H9 (cell line): ENCODE measurements around the gene TYSND1. TPM values are rescaled to one million over a fixed set of nuclear protein-coding genes. Genes with fewer than 3 reads are reported as not detected.

Experiments
- DNase-seq: peaks from one replicate; pipeline ENCODE4 v3.0.0-alpha.2; 2017
- H2AFZ ChIP-seq: one replicate; pipeline ENCODE4 v1.6.1; 2013; ENCODE audit warnings: mild to moderate bottlenecking, low read length, control low read depth, moderate library complexity
- H2AK5ac ChIP-seq: 2 replicates; pipeline ENCODE4 v1.6.1; 2013; ENCODE audit warnings: low read length, control low read depth, mixed read lengths; ENCODE audit not compliant: insufficient read length
- H2BK120ac ChIP-seq: one replicate; pipeline ENCODE4 v1.6.1; 2013; ENCODE audit warnings: low read depth, mild to moderate bottlenecking, low read length, control low read depth, inconsistent platforms; ENCODE audit not compliant: poor library complexity, severe bottlenecking
- H2BK12ac ChIP-seq: 2 replicates; pipeline ENCODE4 v1.6.1; 2013; ENCODE audit warnings: low read length, control low read depth, mixed read lengths, low read depth; ENCODE audit not compliant: insufficient read length
- H2BK15ac ChIP-seq: 2 replicates; pipeline ENCODE4 v1.6.1; 2013; ENCODE audit warnings: low read depth, low read length, control low read depth
- H2BK20ac ChIP-seq: one replicate; pipeline ENCODE4 v1.6.1; 2013; ENCODE audit warnings: low read depth, mild to moderate bottlenecking, low read length, control low read depth, inconsistent platforms; ENCODE audit not compliant: poor library complexity, severe bottlenecking
- H2BK5ac ChIP-seq: 2 replicates; pipeline ENCODE4 v1.6.1; 2013; ENCODE audit warnings: low read length, control low read depth, mixed read lengths; ENCODE audit not compliant: insufficient read length
- H3K14ac ChIP-seq: 2 replicates; pipeline ENCODE4 v1.6.1; 2013; ENCODE audit warnings: low read length, control low read depth; ENCODE audit not compliant: insufficient read depth
- H3K18ac ChIP-seq: 2 replicates; pipeline ENCODE4 v1.6.1; 2013; ENCODE audit warnings: low read depth, mild to moderate bottlenecking, mixed read lengths, low read length, control low read depth; ENCODE audit not compliant: insufficient read length
- H3K23ac ChIP-seq: 2 replicates; pipeline ENCODE4 v1.6.1; 2013; ENCODE audit warnings: low read length, control low read depth, mixed read lengths, low read depth; ENCODE audit not compliant: insufficient read length
- H3K23me2 ChIP-seq: 2 replicates; pipeline ENCODE4 v1.6.1; 2013; ENCODE audit warnings: low read depth, mild to moderate bottlenecking, mixed read lengths, low read length, control low read depth; ENCODE audit not compliant: insufficient read length, poor library complexity, severe bottlenecking
- H3K27ac ChIP-seq: 2 replicates; pipeline ENCODE4 v1.5.1; 2013; ENCODE audit warnings: low read length, control low read depth, mixed read lengths, low read depth; ENCODE audit not compliant: insufficient read length
- H3K27me3 ChIP-seq: 2 replicates; pipeline ENCODE4 v1.6.1; 2013; ENCODE audit warnings: low read length, control low read depth, inconsistent platforms; ENCODE audit not compliant: insufficient read depth
- H3K4ac ChIP-seq: 2 replicates; pipeline ENCODE4 v1.6.1; 2013; ENCODE audit warnings: low read depth, mild to moderate bottlenecking, control low read depth, inconsistent platforms, low read length, moderate library complexity
- H3K4me1 ChIP-seq: 2 replicates; pipeline ENCODE4 v1.6.1; 2013; ENCODE audit warnings: low read length, control low read depth, inconsistent platforms; ENCODE audit not compliant: insufficient read depth
- H3K4me2 ChIP-seq: 2 replicates; pipeline ENCODE4 v1.6.1; 2013; ENCODE audit warnings: low read length, control low read depth, mixed read lengths; ENCODE audit not compliant: insufficient read length, insufficient read depth
- H3K56ac ChIP-seq: 2 replicates; pipeline ENCODE4 v1.6.1; 2013; ENCODE audit warnings: low read depth, mild to moderate bottlenecking, mixed read lengths, low read length, control low read depth; ENCODE audit not compliant: insufficient read length
- H3K79me1 ChIP-seq: 2 replicates; pipeline ENCODE4 v1.6.1; 2013; ENCODE audit warnings: low read depth, mild to moderate bottlenecking, moderate library complexity, low read length, control low read depth, inconsistent platforms; ENCODE audit not compliant: insufficient read depth, poor library complexity, severe bottlenecking
- H3K79me2 ChIP-seq: 2 replicates; pipeline ENCODE4 v1.6.1; 2013; ENCODE audit warnings: low read length, control low read depth, inconsistent platforms; ENCODE audit not compliant: insufficient read depth
- H3K9ac ChIP-seq: 2 replicates; pipeline ENCODE4 v1.6.1; 2013; ENCODE audit warnings: low read length, control low read depth, mixed read lengths; ENCODE audit not compliant: insufficient read length; ENCODE audit errors: extremely low read depth
- H3K9me3 ChIP-seq: one replicate; pipeline ENCODE4 v1.6.1; 2013; ENCODE audit warnings: low read depth, low read length, inconsistent platforms; ENCODE audit not compliant: control insufficient read depth
- H3T11ph ChIP-seq: one replicate; pipeline ENCODE4 v1.6.1; 2013; ENCODE audit warnings: mild to moderate bottlenecking, low read length, control low read depth, inconsistent platforms
- H4K20me1 ChIP-seq: one replicate; pipeline ENCODE4 v1.6.1; 2013; ENCODE audit not compliant: control insufficient read depth, insufficient read length, insufficient read depth
- H4K5ac ChIP-seq: 2 replicates; pipeline ENCODE4 v1.6.1; 2013; ENCODE audit warnings: low read depth, mild to moderate bottlenecking, mixed read lengths, low read length, control low read depth; ENCODE audit not compliant: insufficient read length
- H4K8ac ChIP-seq: replicated peaks from 2 replicates; pipeline ENCODE4 v1.6.1; 2013; ENCODE audit warnings: low read length, control low read depth, mixed read lengths, low read depth; ENCODE audit not compliant: insufficient read length
- H4K91ac ChIP-seq: 2 replicates; pipeline ENCODE4 v1.6.1; 2013; ENCODE audit warnings: low read depth, mild to moderate bottlenecking, moderate library complexity, mixed read lengths, low read length, control low read depth; ENCODE audit not compliant: insufficient read length
- H3K27ac Mint-ChIP-seq, 3 experiments: 2 replicates in 2 of 3; 3 replicates in 1 of 3; pipeline ENCODE4 v1.8.0; 2020 to 2021; ENCODE audit warnings: mixed read lengths in 3 of 3, mild to moderate bottlenecking in 1 of 3, moderate library complexity in 1 of 3
- H3K27me3 Mint-ChIP-seq: 2 replicates; pipeline ENCODE4 v1.8.0; 2021; ENCODE audit warnings: low read depth, mild to moderate bottlenecking, moderate library complexity, mixed read lengths
- H3K36me3 Mint-ChIP-seq, 3 experiments: 2 replicates in 2 of 3; 3 replicates in 1 of 3; pipeline ENCODE4 v1.8.0; 2020 to 2021; ENCODE audit warnings: low read depth in 3 of 3, mixed read lengths in 3 of 3; ENCODE audit not compliant: insufficient read depth in 1 of 3
- H3K4me1 Mint-ChIP-seq, 2 experiments: 2 replicates each; pipeline ENCODE4 v1.8.0; 2020; ENCODE audit warnings: mixed read lengths in 2 of 2
- H3K4me3 Mint-ChIP-seq, 2 experiments: 2 replicates in 1 of 2; 3 replicates in 1 of 2; pipeline ENCODE4 v1.8.0; 2020 to 2021; ENCODE audit warnings: mild to moderate bottlenecking in 2 of 2, mixed read lengths in 2 of 2, moderate library complexity in 1 of 2
- H3K9me3 Mint-ChIP-seq, 2 experiments: 2 replicates in 1 of 2; 3 replicates in 1 of 2; pipeline ENCODE4 v1.8.0; 2020; ENCODE audit warnings: mild to moderate bottlenecking in 2 of 2, mixed read lengths in 2 of 2, moderate library complexity in 1 of 2
- CTCF ChIP-seq: fragments of 200-600 bp; sonication (generic); conservative IDR thresholded peaks from 3 replicates; pipeline ENCODE4 v1.8.0; 2021; ENCODE audit warnings: antibody characterized with exemption, mild to moderate bottlenecking
- WGBS: extraction: QIAGEN DNeasy Blood & Tissue Kit; methylation state at CpG from one replicate; pipeline ENCODE4 v1.1.7; 2013; ENCODE audit warnings: missing lambda C conversion rate, low lambda C conversion rate, mixed read lengths; ENCODE audit not compliant: insufficient read length; ENCODE audit errors: extremely low coverage; 5-methylcytosine and 5-hydroxymethylcytosine counted together
- total RNA-seq: library from RNA; stranded (reverse); gene quantifications from 2 replicates; pipeline ENCODE4 v1.2.1, GENCODE V29; 2021

The TYSND1 gene
- total RNA-seq, 1 experiment from 2014 or later: 12.8 TPM

GRCh38 chr10:70111496-70111895, 35.0 kb downstream of the TYSND1 start:
- Histone ChIP-seq H4K91ac (no peak overlapping the region), H2BK15ac (no peak overlapping the region), H4K8ac (no peak overlapping the region), H2BK12ac (no peak overlapping the region), H2BK5ac (no peak overlapping the region), H3K4me2 (no peak overlapping the region), H3K9me3 (no peaks in the 10 kb centered on the region), H3K4ac (no peak overlapping the region), H4K20me1 (no peaks in the 10 kb centered on the region), H3K14ac (no peak overlapping the region), H3K4me1 (no peaks in the 10 kb centered on the region), H3K9ac (no peak overlapping the region), H3K23me2 (no peaks in the 10 kb centered on the region), H3K79me2 (no peaks in the 10 kb centered on the region), H2BK20ac (no peak overlapping the region), H4K5ac (no peak overlapping the region), H3K18ac (no peak overlapping the region), H2AK5ac (no peak overlapping the region), H2BK120ac (no peak overlapping the region), H3K27me3 (no peaks in the 10 kb centered on the region), H2AFZ (no peak overlapping the region), H3K79me1 (no peaks in the 10 kb centered on the region), H3K23ac (no peak overlapping the region), H3T11ph (no peak overlapping the region), H3K27ac (no peak overlapping the region), H3K56ac (no peak overlapping the region)
- no peak overlapping the region for H3K4me3 Mint-ChIP-seq
- no peak for TF ChIP-seq CTCF
- peaks cover 6 to 16% (median 14%) of the 10 kb centered on the region in 3 experiments for H3K36me3 Mint-ChIP-seq
- H3K9me3 Mint-ChIP-seq: no peaks in the 10 kb centered on the region
- H3K27me3 Mint-ChIP-seq: no peaks in the 10 kb centered on the region
- no peak for DNase-seq
- no peak overlapping the region for H3K27ac Mint-ChIP-seq
- peaks cover 8 to 11% of the 10 kb centered on the region in 2 experiments for H3K4me1 Mint-ChIP-seq
- WGBS: no CpG with 5 or more reads among the region's 22 CpGs
